Skeletal muscle satellite cell (primary cell): ENCODE measurements around the gene LTBR.

Experiments
- H3K27me3 ChIP-seq: 2 replicates; pipeline ENCODE4 v1.7.0; 2013; ENCODE audit warnings: low read length; ENCODE audit not compliant: control insufficient read depth, insufficient read depth
- H3K36me3 ChIP-seq: 2 replicates; pipeline ENCODE4 v1.7.0; 2013; ENCODE audit warnings: mild to moderate bottlenecking, control low read depth, low read length; ENCODE audit not compliant: insufficient read depth
- H3K4me1 ChIP-seq: 2 replicates; pipeline ENCODE4 v1.7.0; 2013; ENCODE audit warnings: low read length; ENCODE audit not compliant: control insufficient read depth, insufficient read depth
- H3K4me2 ChIP-seq: 2 replicates; pipeline ENCODE4 v1.7.0; 2013; ENCODE audit warnings: mild to moderate bottlenecking, low read length
- H3K4me3 ChIP-seq: 2 replicates; pipeline ENCODE4 v1.7.0; 2013; ENCODE audit warnings: low read length
- H3K9ac ChIP-seq: 2 replicates; pipeline ENCODE4 v1.7.0; 2013; ENCODE audit warnings: mild to moderate bottlenecking, low read depth, low read length, moderate library complexity
- H3K9me3 ChIP-seq: replicated peaks from 2 replicates; pipeline ENCODE4 v1.7.0; 2013; ENCODE audit warnings: mild to moderate bottlenecking, control low read depth, low read length

Gene LTBR

GRCh38 chr12:6352193-6353173, 31.5 kb upstream of the LTBR start:
- Histone ChIP-seq H3K27me3 (peaks cover 6% of the 10 kb centered on the region), H3K36me3 (no peaks in the 10 kb centered on the region), H3K9me3 (no peaks in the 10 kb centered on the region), H3K4me1 (peaks cover 11% of the 10 kb centered on the region), H3K4me2 (no peak overlapping the region), H3K9ac (no peak overlapping the region), H3K4me3 (no peak overlapping the region)

- peaks cover 9% of the 10 kb centered on the region for H3K4me1 ChIP-seq
Measured at GRCh38 chr12:6354495-6355393, 29.2 kb upstream of the LTBR start.

GRCh38 chr12:6355491-6356373, 28.2 kb upstream of the LTBR start:
- Histone ChIP-seq H3K9ac (no peak overlapping the region), H3K4me2 (no peak overlapping the region), H3K36me3 (no peaks in the 10 kb centered on the region), H3K4me1 (peaks cover 9% of the 10 kb centered on the region), H3K27me3 (peaks cover 6% of the 10 kb centered on the region), H3K4me3 (no peak overlapping the region), H3K9me3 (no peaks in the 10 kb centered on the region)

More at GRCh38 chr12:6354495-6355393, 29.2 kb upstream of the LTBR start:
- peaks cover 6% of the 10 kb centered on the region for H3K27me3 ChIP-seq
- H3K9ac ChIP-seq, result no peak overlapping the region
- no peaks in the 10 kb centered on the region for H3K36me3 ChIP-seq
- no peaks in the 10 kb centered on the region for H3K9me3 ChIP-seq
- H3K4me3 ChIP-seq, result no peak overlapping the region
- no peak overlapping the region for H3K4me2 ChIP-seq

GRCh38 chr12:6356374-6356820, 27.6 kb upstream of the LTBR start:
- Histone ChIP-seq H3K4me2 (no peak overlapping the region), H3K4me3 (no peak overlapping the region), H3K9ac (no peak overlapping the region), H3K9me3 (no peaks in the 10 kb centered on the region), H3K27me3 (peaks cover 6% of the 10 kb centered on the region), H3K36me3 (no peaks in the 10 kb centered on the region), H3K4me1 (peaks cover 12% of the 10 kb centered on the region)

GRCh38 chr12:6358881-6359280, 25.1 kb upstream of the LTBR start:
- H3K9ac ChIP-seq, result no peak overlapping the region
- no peak overlapping the region for H3K4me3 ChIP-seq
- no peak overlapping the region for H3K4me2 ChIP-seq
- H3K4me1 ChIP-seq, result peaks cover 21% of the 10 kb centered on the region
- no peaks in the 10 kb centered on the region for H3K9me3 ChIP-seq
- no peaks in the 10 kb centered on the region for H3K36me3 ChIP-seq
- H3K27me3 ChIP-seq, result peaks cover 6% of the 10 kb centered on the region

- no peaks in the 10 kb centered on the region for H3K36me3 ChIP-seq
- H3K4me1 ChIP-seq, result peaks cover 25% of the 10 kb centered on the region
- no peak overlapping the region for H3K9ac ChIP-seq
- no peak overlapping the region for H3K4me2 ChIP-seq
- no peaks in the 10 kb centered on the region for H3K9me3 ChIP-seq
- H3K4me3 ChIP-seq, result no peak overlapping the region
- peaks cover 6% of the 10 kb centered on the region for H3K27me3 ChIP-seq
Measured at GRCh38 chr12:6360080-6360571, 23.8 kb upstream of the LTBR start.

- Histone ChIP-seq H3K9me3 (no peaks in the 10 kb centered on the region), H3K4me2 (no peak overlapping the region), H3K9ac (no peak overlapping the region), H3K4me3 (no peak overlapping the region), H3K27me3 (peaks cover 5% of the 10 kb centered on the region), H3K4me1 (peaks cover 25% of the 10 kb centered on the region), H3K36me3 (no peaks in the 10 kb centered on the region)
Measured at GRCh38 chr12:6360578-6361490, 23.1 kb upstream of the LTBR start.

GRCh38 chr12:6361834-6362233, 22.1 kb upstream of the LTBR start:
- H3K27me3 ChIP-seq, result no peaks in the 10 kb centered on the region
- peak overlapping the region; percentile 39 for H3K4me2 ChIP-seq
- no peaks in the 10 kb centered on the region for H3K9me3 ChIP-seq
- no peak overlapping the region for H3K9ac ChIP-seq
- no peak overlapping the region for H3K4me3 ChIP-seq
- no peaks in the 10 kb centered on the region for H3K36me3 ChIP-seq
- H3K4me1 ChIP-seq, result peaks cover 25% of the 10 kb centered on the region

GRCh38 chr12:6362403-6362802, 21.6 kb upstream of the LTBR start:
- peak overlapping the region; percentile 39 for H3K4me2 ChIP-seq
- H3K9me3 ChIP-seq, result no peaks in the 10 kb centered on the region
- no peaks in the 10 kb centered on the region for H3K27me3 ChIP-seq
- peaks cover 25% of the 10 kb centered on the region for H3K4me1 ChIP-seq
- no peak overlapping the region for H3K9ac ChIP-seq
- H3K36me3 ChIP-seq, result no peaks in the 10 kb centered on the region
- H3K4me3 ChIP-seq, result no peak overlapping the region

GRCh38 chr12:6363010-6363329, 21.0 kb upstream of the LTBR start:
- Histone ChIP-seq H3K9ac (peak overlapping the region; percentile 18), H3K36me3 (no peaks in the 10 kb centered on the region), H3K4me3 (peak overlapping the region; percentile 74), H3K4me2 (peak overlapping the region; percentile 90), H3K4me1 (peaks cover 25% of the 10 kb centered on the region), H3K9me3 (no peaks in the 10 kb centered on the region), H3K27me3 (no peaks in the 10 kb centered on the region)
